ENCODE data around the gene ANKRD13A. TPM values are rescaled to one million over a fixed set of nuclear protein-coding genes. Genes with fewer than 3 reads are reported as not detected.
A peak's percentile ranks its signal among the peaks of the same experiment; 100 is the strongest.

ANKRD13A gene
- total and polyA plus RNA-seq, 2 of the 13 experiments (the other 11 are each of a cell fraction or from before 2014, with no cell fraction given), result 34.1 to 41.6 TPM

DNA sequence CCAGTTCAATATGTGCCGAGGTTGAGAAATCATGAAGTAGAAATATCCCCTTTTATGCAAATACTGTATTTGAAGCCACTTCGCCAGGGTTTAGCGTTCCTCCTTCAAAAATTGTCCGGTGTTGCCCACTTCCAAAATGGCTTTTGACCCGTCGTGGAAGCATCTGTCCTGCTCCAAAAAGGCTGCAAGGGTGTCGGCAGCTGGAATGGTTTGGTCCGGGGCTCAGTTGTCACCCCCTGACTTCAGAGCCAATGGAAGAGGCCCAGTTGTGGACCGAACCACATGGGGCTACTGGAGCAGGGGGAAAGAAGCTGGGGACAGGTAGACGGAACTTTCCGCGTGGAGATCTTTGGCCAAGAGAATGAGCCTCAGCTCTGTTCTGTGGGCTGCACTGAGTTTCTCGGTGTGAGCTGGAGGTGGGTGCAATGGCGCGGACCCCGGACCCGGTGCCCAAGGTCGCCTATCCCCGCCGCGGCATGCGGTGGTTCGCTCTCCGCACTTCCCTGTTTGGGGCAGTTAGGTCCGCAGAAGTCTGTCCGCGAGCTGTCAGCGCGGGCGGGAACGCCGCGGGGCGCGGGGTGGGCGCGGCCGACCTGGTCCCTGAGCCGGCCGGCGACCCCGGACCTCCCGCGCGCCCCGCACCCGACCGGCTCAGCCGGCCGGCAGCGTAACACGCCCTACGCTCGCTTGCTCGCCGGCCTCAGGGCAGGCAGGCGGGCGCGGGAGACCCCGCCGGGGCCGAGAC is at the start of gene ANKRD13A (continued):
- TF ChIP-seq, protein P1, sequence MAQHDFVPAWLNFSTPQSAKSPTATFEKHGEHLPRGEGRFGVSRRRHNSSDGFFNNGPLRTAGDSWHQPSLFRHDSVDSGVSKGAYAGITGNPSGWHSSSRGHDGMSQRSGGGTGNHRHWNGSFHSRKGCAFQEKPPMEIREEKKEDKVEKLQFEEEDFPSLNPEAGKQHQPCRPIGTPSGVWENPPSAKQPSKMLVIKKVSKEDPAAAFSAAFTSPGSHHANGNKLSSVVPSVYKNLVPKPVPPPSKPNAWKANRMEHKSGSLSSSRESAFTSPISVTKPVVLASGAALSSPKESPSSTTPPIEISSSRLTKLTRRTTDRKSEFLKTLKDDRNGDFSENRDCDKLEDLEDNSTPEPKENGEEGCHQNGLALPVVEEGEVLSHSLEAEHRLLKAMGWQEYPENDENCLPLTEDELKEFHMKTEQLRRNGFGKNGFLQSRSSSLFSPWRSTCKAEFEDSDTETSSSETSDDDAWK (CRISPR knock-in tag; IDR thresholded peaks at IDR 0.05), result no peak
- TF ChIP-seq CAMTA2 (CRISPR knock-in tag; IDR thresholded peaks at IDR 0.05; ENCODE audit: borderline replicate concordance), result 0 out of 2 replicates have a peak, but pooled peaks have one; percentile 53
- TF ChIP-seq, protein P2, sequence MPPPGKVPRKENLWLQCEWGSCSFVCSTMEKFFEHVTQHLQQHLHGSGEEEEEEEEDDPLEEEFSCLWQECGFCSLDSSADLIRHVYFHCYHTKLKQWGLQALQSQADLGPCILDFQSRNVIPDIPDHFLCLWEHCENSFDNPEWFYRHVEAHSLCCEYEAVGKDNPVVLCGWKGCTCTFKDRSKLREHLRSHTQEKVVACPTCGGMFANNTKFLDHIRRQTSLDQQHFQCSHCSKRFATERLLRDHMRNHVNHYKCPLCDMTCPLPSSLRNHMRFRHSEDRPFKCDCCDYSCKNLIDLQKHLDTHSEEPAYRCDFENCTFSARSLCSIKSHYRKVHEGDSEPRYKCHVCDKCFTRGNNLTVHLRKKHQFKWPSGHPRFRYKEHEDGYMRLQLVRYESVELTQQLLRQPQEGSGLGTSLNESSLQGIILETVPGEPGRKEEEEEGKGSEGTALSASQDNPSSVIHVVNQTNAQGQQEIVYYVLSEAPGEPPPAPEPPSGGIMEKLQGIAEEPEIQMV (CRISPR knock-in tag; IDR thresholded peaks at IDR 0.05; ENCODE audit: low read depth), result peak; percentile 76
- peak; percentile 56; the same call in 1 of the 2 replicates for TF ChIP-seq ZNF776 (CRISPR knock-in tag; IDR thresholded peaks at IDR 0.05)
- TF ChIP-seq FOXK2 (IDR thresholded peaks at IDR 0.05), result peak; percentile 100
- peak; percentile 56; the same call in 1 of the 2 replicates for TF ChIP-seq RXRA (CRISPR knock-in tag; IDR thresholded peaks at IDR 0.05)
- TF ChIP-seq, protein P3, sequence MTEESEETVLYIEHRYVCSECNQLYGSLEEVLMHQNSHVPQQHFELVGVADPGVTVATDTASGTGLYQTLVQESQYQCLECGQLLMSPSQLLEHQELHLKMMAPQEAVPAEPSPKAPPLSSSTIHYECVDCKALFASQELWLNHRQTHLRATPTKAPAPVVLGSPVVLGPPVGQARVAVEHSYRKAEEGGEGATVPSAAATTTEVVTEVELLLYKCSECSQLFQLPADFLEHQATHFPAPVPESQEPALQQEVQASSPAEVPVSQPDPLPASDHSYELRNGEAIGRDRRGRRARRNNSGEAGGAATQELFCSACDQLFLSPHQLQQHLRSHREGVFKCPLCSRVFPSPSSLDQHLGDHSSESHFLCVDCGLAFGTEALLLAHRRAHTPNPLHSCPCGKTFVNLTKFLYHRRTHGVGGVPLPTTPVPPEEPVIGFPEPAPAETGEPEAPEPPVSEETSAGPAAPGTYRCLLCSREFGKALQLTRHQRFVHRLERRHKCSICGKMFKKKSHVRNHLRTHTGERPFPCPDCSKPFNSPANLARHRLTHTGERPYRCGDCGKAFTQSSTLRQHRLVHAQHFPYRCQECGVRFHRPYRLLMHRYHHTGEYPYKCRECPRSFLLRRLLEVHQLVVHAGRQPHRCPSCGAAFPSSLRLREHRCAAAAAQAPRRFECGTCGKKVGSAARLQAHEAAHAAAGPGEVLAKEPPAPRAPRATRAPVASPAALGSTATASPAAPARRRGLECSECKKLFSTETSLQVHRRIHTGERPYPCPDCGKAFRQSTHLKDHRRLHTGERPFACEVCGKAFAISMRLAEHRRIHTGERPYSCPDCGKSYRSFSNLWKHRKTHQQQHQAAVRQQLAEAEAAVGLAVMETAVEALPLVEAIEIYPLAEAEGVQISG (CRISPR knock-in tag; IDR thresholded peaks at IDR 0.05), result peak; percentile 71
- TF ChIP-seq, protein P4, sequence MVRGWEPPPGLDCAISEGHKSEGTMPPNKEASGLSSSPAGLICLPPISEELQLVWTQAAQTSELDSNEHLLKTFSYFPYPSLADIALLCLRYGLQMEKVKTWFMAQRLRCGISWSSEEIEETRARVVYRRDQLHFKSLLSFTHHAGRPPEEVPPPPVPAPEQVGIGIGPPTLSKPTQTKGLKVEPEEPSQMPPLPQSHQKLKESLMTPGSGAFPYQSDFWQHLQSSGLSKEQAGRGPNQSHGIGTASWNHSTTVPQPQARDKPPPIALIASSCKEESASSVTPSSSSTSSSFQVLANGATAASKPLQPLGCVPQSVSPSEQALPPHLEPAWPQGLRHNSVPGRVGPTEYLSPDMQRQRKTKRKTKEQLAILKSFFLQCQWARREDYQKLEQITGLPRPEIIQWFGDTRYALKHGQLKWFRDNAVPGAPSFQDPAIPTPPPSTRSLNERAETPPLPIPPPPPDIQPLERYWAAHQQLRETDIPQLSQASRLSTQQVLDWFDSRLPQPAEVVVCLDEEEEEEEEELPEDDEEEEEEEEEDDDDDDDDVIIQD (CRISPR knock-in tag; IDR thresholded peaks at IDR 0.05; ENCODE audit: low read depth), result no peak
- TF ChIP-seq, protein P5, sequence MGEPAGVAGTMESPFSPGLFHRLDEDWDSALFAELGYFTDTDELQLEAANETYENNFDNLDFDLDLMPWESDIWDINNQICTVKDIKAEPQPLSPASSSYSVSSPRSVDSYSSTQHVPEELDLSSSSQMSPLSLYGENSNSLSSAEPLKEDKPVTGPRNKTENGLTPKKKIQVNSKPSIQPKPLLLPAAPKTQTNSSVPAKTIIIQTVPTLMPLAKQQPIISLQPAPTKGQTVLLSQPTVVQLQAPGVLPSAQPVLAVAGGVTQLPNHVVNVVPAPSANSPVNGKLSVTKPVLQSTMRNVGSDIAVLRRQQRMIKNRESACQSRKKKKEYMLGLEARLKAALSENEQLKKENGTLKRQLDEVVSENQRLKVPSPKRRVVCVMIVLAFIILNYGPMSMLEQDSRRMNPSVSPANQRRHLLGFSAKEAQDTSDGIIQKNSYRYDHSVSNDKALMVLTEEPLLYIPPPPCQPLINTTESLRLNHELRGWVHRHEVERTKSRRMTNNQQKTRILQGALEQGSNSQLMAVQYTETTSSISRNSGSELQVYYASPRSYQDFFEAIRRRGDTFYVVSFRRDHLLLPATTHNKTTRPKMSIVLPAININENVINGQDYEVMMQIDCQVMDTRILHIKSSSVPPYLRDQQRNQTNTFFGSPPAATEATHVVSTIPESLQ (CRISPR knock-in tag; conservative IDR thresholded peaks at IDR 0.05), result no peak
- TF ChIP-seq NCOA5 (CRISPR knock-in tag; IDR thresholded peaks at IDR 0.05), result no peak
- 0 out of 2 replicates have a peak, but pooled peaks have one; percentile 44 for TF ChIP-seq ZNF274 (CRISPR knock-in tag; IDR thresholded peaks at IDR 0.05)
- TF ChIP-seq HMG20B (CRISPR knock-in tag; conservative IDR thresholded peaks at IDR 0.05), result 0 out of 2 replicates have a peak, but pooled peaks have one; percentile 37
- TF ChIP-seq MTA1 (CRISPR knock-in tag; IDR thresholded peaks at IDR 0.05; ENCODE audit: borderline replicate concordance), result no peak
- no peak for TF ChIP-seq REL (CRISPR knock-in tag; conservative IDR thresholded peaks at IDR 0.05)
- no peak for TF ChIP-seq NFIB (CRISPR knock-in tag; IDR thresholded peaks at IDR 0.05; ENCODE audit: borderline replicate concordance)
- TF ChIP-seq ZNF878 (CRISPR knock-in tag; IDR thresholded peaks at IDR 0.05), result no peak
- TF ChIP-seq, protein P6, sequence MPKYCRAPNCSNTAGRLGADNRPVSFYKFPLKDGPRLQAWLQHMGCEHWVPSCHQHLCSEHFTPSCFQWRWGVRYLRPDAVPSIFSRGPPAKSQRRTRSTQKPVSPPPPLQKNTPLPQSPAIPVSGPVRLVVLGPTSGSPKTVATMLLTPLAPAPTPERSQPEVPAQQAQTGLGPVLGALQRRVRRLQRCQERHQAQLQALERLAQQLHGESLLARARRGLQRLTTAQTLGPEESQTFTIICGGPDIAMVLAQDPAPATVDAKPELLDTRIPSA (CRISPR knock-in tag; IDR thresholded peaks at IDR 0.05; ENCODE audit: borderline replicate concordance), result no peak
- no peak for TF ChIP-seq GZF1 (CRISPR knock-in tag; IDR thresholded peaks at IDR 0.05)
- peak; percentile 65 for TF ChIP-seq MED8 (CRISPR knock-in tag; IDR thresholded peaks at IDR 0.05; ENCODE audit: insufficient replicate concordance)

Measured in HepG2 (cell line).